HG03342 (cell line): Measurements from ENCODE around the gene CEP135.
A peak's percentile ranks its signal among the peaks of the same experiment; 100 is the strongest.
"Not testable (repeated sequence)": the region's sequence is repeated elsewhere in the genome, so short reads cannot be mapped to it uniquely, and the experiment has no call there.

Experiments used
- ATAC-seq: cut with Tn5 transposase; IDR thresholded peaks from one replicate; pipeline ENCODE4 v1.9.1; 2021; ENCODE audit warnings: mild to moderate bottlenecking, moderate library complexity; ENCODE audit not compliant: unreplicated experiment

Gene CEP135, protein sequence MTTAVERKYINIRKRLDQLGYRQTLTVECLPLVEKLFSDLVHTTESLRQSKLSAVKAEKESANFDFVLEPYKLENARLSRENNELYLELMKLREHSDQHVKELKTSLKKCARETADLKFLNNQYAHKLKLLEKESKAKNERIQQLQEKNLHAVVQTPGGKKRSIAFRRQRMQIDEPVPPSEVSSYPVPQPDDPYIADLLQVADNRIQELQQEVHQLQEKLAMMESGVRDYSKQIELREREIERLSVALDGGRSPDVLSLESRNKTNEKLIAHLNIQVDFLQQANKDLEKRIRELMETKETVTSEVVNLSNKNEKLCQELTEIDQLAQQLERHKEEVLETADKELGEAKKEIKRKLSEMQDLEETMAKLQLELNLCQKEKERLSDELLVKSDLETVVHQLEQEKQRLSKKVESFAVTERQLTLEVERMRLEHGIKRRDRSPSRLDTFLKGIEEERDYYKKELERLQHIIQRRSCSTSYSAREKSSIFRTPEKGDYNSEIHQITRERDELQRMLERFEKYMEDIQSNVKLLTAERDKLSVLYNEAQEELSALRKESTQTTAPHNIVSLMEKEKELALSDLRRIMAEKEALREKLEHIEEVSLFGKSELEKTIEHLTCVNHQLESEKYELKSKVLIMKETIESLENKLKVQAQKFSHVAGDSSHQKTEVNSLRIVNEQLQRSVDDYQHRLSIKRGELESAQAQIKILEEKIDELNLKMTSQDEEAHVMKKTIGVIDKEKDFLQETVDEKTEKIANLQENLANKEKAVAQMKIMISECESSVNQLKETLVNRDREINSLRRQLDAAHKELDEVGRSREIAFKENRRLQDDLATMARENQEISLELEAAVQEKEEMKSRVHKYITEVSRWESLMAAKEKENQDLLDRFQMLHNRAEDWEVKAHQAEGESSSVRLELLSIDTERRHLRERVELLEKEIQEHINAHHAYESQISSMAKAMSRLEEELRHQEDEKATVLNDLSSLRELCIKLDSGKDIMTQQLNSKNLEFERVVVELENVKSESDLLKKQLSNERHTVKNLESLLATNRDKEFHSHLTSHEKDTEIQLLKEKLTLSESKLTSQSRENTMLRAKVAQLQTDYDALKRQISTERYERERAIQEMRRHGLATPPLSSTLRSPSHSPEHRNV

DNA sequence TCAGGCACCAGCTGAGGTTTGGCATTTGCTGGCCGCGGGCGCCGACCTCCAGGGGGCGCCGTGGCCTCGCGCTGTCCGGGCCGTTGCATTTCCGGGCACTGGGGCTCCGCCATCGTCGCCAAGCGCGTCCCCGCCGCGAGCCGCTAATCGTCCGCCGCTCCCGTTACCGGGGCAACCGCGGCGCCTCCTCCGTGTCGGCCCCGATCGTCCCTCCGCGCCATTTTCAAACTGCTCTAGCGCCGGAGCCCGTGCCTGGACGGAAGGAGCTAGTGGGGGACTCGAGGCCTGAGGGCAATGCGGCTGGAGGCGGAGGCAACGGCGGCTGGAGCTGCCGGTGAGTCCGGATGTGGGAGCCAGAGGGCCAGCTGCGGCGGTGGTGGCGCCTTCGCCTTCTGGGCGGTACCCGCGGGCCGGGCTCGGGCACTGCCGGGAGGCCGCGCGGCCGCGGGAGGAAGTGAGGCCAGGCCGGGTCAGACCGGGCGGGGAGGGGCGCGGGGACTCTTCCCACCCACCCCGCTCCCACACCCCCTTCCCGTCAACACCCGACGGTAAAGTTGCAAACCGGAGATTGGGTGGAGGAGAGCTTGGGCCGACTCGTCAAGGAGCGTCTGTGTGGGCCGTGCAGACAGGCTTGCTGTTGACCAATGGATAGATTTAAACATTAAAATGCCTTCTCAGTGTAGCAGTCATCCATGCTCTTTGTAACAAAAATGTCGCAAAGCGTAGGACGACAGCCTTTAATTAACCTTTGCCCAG is at the start of gene CEP135:
TSS of gene CEP135 (plus strand) at position 220 of the 756 bp plus-strand sequence. CDS start 3,186 bp downstream, outside the sequence.
- peak; percentile 78 for ATAC-seq

DNA sequence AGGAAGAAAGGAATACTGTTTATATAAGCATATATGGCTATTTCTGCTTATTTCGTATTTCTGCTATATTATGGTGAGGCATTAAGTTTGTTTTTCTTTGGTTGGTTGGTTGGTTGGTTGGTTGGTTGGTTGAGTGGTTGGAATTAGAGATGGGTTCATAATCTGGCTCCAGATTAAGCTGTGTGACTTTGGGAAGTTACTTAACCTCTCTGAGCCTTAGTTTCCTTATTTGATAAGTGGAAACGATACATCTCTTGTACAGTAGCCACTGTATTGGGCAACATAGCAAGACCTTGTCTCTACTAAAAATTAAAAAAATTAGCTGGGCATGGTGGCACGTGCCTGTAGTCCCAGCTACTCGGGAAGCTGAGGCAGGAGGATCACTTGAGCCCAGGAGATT is 46.1 kb upstream of the CEP135 start:
- ATAC-seq = no peak

DNA sequence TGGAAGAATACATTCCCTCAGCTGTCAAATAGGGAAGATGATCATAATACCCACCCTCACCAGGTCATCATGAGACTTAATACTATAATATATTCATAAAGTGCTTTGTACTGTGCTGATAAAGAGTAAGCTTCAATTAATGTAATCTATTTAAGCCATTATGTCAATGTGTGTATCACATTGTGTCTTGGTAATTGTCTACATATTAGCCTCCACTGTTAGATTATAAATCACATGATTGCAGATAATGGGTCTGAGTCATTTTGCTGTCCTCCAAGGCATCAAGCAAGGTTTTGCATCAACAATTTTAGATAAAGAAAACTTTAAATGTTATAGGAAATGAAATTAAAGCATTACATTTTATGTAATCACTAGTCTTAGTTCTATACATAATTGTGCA is 45.2 kb upstream of the CEP135 start:
- ATAC-seq = no peak

DNA sequence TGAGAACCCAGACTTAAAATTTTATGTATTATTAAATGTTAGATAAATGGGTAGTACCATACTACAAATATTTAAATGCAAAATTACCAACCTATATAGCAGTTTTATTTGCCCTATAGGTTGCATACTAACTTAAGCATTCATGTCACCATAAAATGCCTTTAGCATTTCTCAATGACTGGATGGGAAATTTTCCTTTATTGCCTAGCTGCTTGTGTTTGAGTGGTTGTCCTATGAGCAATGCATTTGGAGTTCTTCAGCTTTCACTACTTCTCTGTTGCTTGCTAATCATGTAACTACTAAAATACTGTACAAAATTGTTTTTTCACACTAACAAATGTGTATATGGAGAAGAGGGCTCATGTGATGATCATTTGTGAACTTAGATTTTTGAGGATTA is 44.2 kb upstream of the CEP135 start:
- ATAC-seq = no peak

DNA sequence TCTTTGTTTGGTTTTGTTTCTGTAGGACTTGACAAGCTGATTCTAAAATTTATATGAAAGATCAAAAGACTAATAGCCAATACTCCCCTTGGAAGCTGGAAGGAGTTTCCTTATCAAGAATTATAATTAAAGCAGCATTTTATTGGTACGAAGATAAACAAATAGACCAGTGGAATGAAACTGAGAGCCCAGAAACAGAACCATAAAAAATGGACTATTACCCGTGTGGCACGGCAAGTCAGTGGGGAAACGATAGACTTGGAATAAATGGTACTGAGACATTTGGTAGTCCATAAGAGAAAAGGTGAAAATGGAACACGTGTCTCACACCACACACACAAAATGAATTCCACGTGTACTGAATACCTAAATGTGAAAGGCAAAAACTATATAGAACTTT is 42.4 kb upstream of the CEP135 start:
- ATAC-seq = no peak

DNA sequence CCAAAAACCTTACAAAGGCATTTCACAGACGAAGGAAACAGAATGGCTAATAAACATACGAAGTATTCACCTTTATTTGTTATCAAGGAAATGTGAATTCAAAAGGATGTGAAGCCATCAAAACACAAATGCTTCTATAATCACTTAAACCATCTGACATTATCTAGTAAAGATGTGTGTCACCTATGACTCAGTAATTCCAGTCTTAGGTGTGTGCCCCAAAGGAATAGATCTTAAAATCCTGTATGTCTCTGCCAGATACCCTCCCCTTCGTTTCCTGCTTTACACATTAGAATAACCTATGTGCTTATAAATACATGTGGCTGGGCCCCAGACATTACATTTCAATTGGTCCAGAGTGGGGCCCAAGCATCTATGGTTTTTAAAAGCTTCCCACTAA is 41.8 kb upstream of the CEP135 start:
- no peak for ATAC-seq

DNA sequence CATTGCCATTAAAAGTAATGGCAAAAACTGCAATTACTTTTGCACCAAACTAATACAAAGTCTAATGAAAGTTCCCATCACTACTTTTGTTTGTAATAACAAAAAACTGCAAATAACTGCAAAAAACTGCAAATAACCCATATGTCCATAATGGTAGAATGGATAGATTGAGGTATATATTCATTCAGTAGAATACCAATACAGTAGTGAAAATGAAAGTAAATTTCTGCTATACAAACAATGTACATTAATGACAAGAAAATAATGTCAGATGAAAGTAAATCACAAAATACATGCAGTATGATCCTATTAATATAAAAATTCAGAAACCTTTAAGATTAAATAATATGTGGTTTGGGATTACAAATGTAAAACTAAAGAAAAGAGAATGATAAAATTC is 41.3 kb upstream of the CEP135 start:
- no peak for ATAC-seq

DNA sequence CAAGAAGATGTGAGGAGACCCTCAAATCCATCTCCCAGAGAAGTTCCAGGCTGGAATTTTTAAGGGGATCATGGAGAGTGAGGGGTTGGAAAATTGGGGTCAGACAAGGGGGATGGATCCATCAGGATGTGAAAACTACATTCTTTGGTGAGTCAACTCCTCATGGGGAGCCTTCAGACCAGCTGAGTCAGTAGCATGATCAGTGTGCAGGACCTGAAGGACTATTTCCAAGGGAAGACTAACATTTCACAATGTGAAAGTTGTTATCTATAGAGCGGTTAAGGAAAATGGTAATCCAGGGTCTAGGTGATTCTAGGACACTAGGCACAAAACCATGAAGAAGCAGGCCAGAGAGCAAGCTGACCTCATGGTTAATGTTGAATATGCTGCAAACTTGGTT is 38.6 kb upstream of the CEP135 start:
- ATAC-seq = no peak

DNA sequence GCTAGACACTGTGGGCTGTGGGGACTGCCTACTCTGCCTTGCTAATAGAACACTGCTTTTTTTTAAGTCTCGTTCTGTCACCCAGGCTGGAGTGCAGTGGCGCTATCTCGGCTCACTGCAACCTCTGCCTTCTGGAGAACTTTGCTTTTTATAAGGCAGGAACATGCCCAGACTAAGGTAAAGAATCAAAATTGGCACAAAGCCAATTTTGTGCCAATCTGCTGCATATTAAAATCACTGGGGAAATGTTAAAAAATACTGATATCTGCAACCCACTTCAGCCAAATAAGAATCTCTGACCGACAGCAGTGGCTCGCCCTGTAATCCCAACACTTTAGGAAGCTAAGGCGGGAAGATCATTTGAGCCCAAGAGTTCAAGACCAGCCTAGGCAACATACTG is 36.5 kb upstream of the CEP135 start:
- no peak for ATAC-seq

DNA sequence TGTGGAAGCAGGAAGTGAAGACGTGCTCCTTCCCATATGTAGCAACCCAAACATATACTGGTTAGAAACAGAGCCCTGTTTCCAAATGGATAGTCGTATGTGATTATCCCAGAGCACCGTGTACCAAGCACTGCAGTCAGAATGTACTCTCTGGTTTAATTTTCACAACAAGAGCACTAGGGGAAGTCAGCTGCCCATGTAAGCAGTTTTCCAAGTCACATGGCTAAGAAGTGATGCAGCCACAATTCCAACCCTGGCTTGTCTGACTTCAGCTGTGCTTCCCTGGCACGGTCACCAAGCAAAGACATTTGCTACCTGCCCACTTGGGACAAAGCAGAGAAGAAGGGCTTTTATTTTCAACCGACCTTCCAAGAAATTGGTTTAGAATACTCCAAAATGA is 28.2 kb upstream of the CEP135 start:
- ATAC-seq = no peak

DNA sequence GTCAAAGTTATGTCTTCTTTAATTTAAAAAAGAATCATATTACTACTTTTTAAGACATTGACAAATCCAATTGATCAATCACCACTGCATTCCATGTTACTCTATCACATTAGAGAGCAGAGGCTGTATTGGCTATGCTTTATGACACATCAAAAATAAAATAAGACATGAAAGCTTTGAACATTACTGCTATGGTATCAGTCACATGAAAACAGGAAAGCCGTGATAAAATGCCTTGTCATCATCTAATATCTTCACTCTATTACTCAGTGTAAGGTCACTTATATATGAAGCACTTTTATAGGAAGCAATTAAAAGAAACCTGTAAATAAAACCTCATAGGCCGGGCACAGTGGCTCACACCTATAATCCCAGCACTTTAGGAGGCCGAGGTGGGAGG is 27.7 kb upstream of the CEP135 start:
- ATAC-seq = no peak

DNA sequence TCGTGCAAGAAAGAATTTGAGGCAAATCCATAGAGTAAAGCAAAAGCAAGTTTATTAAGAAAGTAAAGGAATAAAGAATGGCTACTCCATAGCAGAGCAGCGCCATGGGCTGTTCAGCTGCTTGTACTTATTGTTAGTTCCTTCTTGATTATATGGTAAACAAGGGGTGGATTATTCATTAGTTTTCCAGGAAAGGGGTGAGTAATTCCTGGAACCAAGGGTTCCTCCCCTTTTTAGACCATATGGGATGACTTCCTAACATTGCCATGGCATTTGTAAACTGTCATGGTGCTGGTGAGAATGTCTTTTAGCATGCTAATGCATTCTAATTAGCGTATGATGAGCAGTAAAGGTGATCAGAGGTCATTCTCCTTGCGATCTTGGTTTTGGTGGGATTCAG is 23.5 kb upstream of the CEP135 start:
- ATAC-seq = no peak

DNA sequence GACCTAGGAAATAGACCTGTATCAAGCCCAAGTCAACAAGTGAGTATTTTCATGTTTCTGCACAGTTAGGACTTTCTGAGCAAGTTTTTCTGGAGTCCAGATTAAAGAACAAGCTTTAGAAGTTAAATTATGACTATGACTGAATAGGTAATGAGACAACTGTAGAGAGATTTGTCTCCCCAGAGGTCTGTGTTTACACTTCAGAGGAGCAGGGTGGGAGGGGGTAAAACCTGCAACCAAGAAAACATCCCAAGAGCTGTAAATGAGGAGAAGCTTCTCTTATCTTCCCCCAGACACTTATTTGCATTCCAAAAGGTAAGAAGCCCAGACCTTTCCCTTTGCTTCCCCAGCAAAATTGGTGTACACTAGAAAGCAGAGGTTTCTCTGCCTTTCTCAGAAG is 22.1 kb upstream of the CEP135 start:
- ATAC-seq = no peak

DNA sequence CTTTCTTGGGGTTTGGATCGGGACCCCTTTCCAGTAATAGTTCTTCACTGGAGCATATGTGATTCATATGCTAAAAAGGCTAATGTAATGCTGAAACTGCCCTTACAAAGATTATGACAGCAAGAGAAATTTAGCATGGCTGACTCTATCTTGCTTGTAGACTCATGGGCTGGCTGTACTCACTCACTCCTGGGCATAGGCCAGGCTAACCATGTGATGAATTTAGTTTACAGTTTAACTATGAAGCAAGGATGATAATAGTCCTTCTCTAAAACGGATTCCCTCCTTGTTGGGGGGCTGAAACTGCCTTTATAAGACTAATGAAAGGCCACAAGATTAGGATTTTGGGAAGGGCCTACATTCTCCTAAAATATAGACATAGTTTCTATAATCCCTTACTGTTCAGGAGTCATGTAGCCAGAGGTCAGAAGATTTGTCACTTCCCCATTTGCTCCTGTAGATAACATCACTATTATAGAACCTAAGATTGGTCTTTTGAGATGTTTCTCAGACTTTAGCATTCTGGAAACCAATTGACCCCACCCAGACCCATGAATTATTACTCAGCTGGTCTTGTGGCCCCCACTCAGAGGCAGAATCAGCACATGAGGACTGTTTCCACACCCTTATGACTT is 20.8 kb upstream of the CEP135 start:
- ATAC-seq = no peak

DNA sequence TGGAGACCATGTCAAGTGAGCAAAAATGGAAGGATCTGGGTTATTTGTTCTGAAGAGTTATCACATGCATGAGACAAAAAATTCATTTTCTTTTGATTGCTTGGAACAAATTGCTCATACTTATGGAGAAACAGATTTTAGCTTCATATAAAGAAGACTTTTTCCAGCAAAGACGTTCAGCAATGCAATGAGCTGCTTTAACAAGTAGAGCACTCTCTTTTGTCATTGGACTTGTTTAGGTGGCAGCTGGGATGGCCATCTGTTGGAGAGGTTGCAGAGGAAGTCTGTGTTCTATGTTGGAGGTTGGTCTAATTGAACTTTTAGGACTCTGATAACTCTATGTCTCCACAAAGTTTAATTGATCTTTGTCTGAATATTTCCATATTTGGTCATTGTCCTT is 19.9 kb upstream of the CEP135 start:
- ATAC-seq = no peak

DNA sequence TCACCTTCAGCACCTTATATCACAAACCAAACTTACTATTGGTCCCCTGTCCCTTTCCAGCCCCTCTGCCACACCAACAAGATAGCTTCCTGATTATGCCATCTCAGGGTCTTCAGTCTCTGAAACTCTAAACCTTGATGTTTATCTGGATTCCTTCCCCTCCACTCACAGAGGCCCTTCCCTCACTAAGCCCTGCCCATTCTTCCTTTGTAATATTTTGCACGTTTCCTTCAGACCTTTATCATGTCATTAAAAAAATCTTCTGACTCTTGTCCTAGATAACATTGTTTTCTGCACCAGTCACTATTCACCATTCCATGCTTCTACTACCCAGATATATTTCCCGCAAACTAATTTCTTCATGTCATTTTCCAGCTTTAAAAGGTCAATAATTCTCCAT is 17.7 kb upstream of the CEP135 start:
- no peak for ATAC-seq

DNA sequence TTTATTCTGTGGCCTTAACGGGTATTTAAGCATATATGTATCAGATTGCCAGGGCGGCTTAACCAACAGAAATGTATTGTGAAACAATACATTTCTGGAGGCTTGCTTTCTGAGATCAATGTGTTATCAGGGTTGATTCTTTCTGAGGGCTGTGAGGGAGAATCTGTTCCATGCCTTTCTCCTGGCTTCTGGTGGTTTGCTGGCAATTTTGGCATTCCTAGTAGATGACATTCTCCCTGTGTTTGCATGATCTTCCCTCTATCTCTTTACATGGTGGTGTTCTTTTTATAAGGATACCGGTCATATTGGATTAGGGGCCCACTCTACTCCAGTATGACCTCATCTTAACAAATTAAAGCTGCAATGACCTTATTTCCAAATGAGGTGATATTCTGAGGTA is 16.9 kb upstream of the CEP135 start:
- no peak for ATAC-seq

DNA sequence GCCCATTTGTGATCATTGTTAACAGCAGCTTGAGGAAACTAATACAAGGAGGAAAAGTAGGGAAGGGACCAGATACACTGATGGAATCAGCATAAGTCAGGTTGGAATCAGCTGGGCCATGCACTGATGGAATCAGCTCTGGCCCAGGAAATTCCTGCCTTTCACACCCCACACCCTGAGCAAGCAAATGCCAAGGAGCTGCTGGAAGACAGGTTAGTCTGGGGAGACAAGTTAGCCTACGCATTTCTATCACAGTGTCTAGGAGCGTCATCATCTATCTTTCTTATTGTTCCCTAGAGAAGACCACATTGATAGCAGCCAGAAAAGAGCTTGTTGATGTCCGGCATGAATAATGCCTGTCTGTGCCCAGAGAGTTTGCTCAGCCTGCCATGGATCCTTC is 16.2 kb upstream of the CEP135 start:
- ATAC-seq = no peak

DNA sequence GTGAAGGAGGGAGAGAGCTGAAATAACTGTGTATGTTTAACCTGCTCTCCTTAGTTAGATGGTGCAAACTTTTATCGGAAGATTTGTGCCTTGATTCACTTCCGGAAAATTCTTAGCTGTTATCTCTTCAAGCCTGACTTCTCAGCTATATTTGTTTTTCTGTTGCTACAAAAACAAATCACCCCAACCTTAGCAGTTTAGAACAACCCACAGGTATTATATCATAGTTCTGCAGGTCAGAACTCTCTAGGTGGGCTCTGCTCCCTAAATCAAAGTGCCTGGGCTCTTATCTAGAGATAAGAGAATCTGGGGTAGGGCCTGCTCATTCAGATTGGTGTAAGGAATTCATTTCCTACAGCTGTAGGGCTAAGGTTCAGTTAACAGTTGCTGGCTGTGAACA is 15.1 kb upstream of the CEP135 start:
- no peak for ATAC-seq

DNA sequence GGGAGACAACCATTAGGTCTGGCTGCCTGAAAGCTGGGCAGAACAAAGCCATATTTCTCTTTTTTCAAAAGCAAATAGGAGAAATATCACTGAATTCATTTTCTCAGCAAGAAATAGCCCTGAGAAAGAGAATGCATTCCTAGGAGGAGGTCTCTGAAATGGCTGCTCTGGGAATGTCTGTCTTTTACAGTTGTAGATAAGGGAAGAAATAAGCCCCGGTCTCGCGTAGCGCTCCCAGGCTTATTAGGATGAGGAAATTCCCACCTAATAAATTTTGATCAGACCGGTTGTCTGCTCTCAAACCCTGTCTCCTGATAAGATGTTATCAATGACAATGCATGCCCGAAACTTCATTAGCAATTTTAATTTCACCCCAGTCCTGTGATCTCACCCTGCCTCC is 12.8 kb upstream of the CEP135 start:
- not testable (repeated sequence) for ATAC-seq
